Measurements from ENCODE around the gene DBF4B.

DBF4B gene

DNA sequence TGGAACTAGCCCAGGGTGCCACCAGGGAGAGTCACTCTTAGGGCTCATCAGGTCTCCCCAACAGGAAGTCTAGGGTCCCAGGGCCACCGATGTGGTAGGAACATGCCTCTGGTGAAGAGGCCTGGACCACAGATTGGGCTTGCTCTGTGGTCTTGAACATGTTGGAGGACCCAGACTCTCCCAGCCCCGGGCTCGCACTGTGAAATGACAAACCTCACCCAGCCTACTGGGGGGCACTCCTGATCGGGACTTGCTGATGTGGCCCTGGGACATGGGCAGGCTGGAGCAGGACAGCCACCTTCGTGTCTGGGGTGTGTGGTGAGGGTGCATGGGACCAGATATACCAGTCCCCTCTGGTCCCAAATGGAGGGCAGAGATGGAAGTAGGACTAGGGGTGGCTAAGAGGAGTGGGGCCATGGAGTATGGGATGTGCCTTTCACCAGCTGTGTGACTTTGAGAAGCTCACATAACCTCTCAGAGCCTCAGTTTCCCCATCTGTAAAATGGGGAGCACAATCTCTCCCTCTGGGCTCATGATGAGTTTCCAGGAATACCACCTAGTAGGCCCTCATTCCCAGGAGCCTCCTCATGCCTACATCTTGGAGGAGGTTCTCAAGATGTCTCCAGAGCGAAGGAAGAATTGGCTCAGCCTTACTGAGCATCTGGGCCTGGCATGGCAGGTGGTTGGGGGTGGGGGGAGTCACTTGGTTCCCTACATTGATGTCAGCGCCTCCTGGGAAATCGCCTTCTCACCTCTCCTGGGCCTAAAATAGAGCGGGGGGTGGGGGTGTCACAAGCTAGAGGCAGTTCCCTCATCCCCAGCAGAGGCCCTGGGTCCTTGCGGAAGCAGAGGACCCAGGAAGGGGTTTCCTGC is 48.8 kb downstream of the DBF4B start:
- no peak overlapping the region for H3K4me3 ChIP-seq (replicated peaks; ENCODE audit: low read depth, low read length)
- TF ChIP-seq, protein P1, sequence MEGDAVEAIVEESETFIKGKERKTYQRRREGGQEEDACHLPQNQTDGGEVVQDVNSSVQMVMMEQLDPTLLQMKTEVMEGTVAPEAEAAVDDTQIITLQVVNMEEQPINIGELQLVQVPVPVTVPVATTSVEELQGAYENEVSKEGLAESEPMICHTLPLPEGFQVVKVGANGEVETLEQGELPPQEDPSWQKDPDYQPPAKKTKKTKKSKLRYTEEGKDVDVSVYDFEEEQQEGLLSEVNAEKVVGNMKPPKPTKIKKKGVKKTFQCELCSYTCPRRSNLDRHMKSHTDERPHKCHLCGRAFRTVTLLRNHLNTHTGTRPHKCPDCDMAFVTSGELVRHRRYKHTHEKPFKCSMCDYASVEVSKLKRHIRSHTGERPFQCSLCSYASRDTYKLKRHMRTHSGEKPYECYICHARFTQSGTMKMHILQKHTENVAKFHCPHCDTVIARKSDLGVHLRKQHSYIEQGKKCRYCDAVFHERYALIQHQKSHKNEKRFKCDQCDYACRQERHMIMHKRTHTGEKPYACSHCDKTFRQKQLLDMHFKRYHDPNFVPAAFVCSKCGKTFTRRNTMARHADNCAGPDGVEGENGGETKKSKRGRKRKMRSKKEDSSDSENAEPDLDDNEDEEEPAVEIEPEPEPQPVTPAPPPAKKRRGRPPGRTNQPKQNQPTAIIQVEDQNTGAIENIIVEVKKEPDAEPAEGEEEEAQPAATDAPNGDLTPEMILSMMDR (IDR thresholded peaks at IDR 0.05; ENCODE audit: low read depth, low read length, missing control alignments), result no peak
- no peak for DNase-seq (ENCODE audit: extremely low read depth, low read depth)

DNA sequence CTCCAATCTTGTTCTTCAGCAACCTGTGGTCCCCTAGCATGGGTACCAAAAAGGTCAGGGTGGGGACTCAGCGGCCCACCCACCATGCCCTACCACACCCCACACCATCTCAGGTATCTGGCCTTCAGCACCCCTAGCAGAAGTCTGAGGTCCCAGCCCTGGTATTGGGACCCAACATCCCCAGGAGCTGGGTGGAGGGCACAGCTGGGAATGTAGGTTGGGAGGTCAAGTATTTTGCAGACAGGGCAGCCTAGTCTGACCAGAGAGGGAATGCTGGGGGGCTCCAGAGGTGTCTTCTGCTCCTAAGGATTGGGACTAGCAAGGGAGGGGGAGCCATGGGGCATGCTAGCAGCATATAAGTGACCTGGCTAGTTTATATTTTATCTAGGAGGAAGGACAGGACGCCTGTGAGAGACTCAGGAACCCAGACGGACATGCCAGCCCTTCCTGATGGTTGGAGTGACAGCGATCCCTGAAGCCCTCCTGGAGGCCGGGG is 49.5 kb downstream of the DBF4B start:
- no peak overlapping the region for H3K4me3 ChIP-seq (replicated peaks; ENCODE audit: low read depth, low read length)
- TF ChIP-seq, protein P1 (IDR thresholded peaks at IDR 0.05; ENCODE audit: low read depth, low read length, missing control alignments), result no peak
- DNase-seq (ENCODE audit: extremely low read depth, low read depth), result no peak

DNA sequence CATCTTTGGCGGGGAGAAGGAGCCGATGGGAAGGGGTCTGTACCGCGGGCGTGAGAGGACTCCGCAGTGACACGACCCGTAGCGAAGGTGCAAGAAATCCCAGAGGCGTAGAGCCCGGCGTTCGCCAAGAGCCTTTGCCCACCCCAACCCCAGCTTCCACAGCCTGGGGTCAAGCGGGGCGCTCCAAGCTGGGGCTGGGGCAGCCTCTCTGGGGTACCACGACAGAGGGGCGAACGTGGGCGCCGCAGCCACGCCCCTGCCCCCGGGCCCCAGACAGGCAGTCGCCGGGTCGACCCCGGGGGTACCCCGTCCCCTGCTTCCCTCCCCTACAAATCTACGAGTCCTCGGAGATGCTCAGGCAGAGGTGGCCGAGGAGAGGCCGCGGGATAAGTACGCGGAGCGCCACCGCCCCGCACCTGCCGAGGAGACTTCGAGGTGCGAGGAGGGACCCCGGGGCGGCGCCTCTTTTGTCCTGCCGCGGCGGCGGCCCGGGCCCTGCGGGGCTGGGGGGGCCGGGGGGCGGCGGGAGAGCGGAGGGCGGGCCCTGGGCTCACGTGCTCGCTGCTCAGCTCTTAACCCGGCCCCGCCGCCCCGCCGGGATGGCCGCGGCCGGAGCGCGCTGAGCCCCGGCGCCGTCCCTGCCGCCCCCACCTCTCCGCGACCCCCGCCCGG is 50.1 kb downstream of the DBF4B start, which contains the start of gene ADAM11:
Gene ADAM11 (plus strand): TSS at position 575 of the 672 bp plus-strand sequence. CDS start 212 bp downstream, outside the sequence.
- DNase-seq (ENCODE audit: extremely low read depth, low read depth), result no peak
- TF ChIP-seq, protein P1 (IDR thresholded peaks at IDR 0.05; ENCODE audit: low read depth, low read length, missing control alignments), result no peak
- H3K4me3 ChIP-seq (replicated peaks; ENCODE audit: low read depth, low read length), result peak within 1 kb of the TSS; percentile 51

DNA sequence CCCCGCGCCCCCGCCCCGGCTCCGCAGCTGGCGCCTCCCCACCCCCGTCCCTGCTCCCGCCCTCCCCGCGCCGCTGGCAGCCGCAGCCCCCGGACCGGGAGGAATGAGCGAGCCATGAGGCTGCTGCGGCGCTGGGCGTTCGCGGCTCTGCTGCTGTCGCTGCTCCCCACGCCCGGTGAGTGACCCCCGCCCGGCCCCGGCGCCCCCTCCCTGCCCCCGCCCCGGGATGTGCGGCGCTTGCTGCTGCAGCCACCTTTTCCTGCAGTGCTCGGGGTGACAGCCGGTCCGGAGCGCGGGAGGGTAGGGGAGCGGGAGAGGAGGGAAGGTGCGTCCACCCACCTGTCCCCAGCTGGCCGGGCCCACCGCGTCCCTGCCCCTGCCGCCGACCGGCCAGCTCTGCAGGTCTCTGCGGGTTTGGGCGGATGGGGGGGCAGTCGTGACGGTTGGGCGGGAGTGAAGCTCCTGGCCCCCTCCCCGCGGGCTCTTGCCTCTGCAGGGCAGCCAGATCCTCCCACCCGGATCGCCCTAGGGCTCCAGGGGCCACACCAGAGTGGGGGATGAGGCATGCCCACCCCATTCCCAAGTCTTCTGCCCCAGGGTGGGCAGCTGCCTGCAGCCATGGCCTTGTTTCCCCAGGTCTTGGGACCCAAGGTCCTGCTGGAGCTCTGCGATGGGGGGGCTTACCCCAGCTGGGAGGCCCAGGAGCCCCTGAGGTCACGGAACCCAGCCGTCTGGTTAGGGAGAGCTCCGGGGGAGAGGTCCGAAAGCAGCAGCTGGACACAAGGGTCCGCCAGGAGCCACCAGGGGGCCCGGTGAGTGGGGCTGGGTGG is 50.8 kb downstream of the DBF4B start:
- no peak for DNase-seq (ENCODE audit: extremely low read depth, low read depth)
- H3K4me3 ChIP-seq (replicated peaks; ENCODE audit: low read depth, low read length), result peak overlapping the region; percentile 51
- TF ChIP-seq, protein P1 (IDR thresholded peaks at IDR 0.05; ENCODE audit: low read depth, low read length, missing control alignments), result peak; percentile 25

DNA sequence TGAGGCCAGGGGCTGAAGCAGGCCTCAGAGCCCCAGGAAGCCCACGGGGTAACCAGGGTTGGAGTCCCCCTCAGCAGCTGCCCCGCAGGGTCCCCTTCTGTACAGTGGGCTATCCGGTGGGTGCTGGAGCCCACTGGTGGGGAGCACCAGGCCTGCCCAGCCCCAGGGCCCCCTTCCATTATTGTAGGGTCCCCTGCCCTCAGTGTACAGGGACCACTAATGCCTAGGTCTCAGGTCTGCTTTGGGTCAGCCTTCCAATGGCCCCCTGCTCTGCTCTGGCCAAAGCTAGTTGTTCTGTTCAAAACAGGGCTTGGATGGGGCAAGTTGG is 51.4 kb downstream of the DBF4B start:
- no peak for DNase-seq (ENCODE audit: extremely low read depth, low read depth)
- peak overlapping the region; percentile 51 for H3K4me3 ChIP-seq (replicated peaks; ENCODE audit: low read depth, low read length)
- TF ChIP-seq, protein P1 (IDR thresholded peaks at IDR 0.05; ENCODE audit: low read depth, low read length, missing control alignments), result no peak

Measured in HFF-Myc (cell line).